ENCODE measurements around the gene GCH1. TPM values are rescaled to one million over a fixed set of nuclear protein-coding genes. Genes with fewer than 3 reads are reported as not detected.

GCH1 gene
- polyA plus RNA-seq, 1 experiment: 1.3 TPM

- POLR2A ChIA-PET: no interaction called here
- no peak for TF ChIP-seq CTCF (IDR thresholded peaks at IDR 0.05; ENCODE audit: insufficient read depth, low read depth, low read length)
Measured at GRCh38 chr14:54936816-54937215, 34.2 kb upstream of the GCH1 start.

GRCh38 chr14:54935958-54936357, 33.3 kb upstream of the GCH1 start:
- ChIA-PET CTCF (interaction anchor here (1.4 kb wide), 1 partner anchor 16 kb away, joined by 3 read pairs; no protein-coding TSS in a partner anchor), POLR2A (no interaction called here)
- Histone ChIP-seq H3K4me3 (ENCODE audit: low read depth, low read length) (no peak overlapping the region), H3K36me3 (ENCODE audit: control insufficient read depth, insufficient read depth, low read length) (no peaks in the 10 kb centered on the region), H3K27me3 (ENCODE audit: control insufficient read depth, insufficient read depth, low read length) (no peaks in the 10 kb centered on the region)
- no peak for DNase-seq (ENCODE audit: low read depth)
- no peak for TF ChIP-seq CTCF (IDR thresholded peaks at IDR 0.05; ENCODE audit: insufficient read depth, low read depth, low read length)

More at GRCh38 chr14:54936816-54937215, 34.2 kb upstream of the GCH1 start:
- H3K4me3 ChIP-seq (ENCODE audit: low read depth, low read length): no peak overlapping the region
- DNase-seq (ENCODE audit: low read depth): no peak
- no peaks in the 10 kb centered on the region for H3K27me3 ChIP-seq (ENCODE audit: control insufficient read depth, insufficient read depth, low read length)
- CTCF ChIA-PET: no interaction called here
- H3K36me3 ChIP-seq (ENCODE audit: control insufficient read depth, insufficient read depth, low read length): no peaks in the 10 kb centered on the region

GRCh38 chr14:54935100-54935499, 32.5 kb upstream of the GCH1 start:
- DNase-seq (ENCODE audit: low read depth): no peak
- POLR2A ChIA-PET: no interaction called here
- Histone ChIP-seq H3K4me3 (ENCODE audit: low read depth, low read length) (no peak overlapping the region), H3K36me3 (ENCODE audit: control insufficient read depth, insufficient read depth, low read length) (no peaks in the 10 kb centered on the region), H3K27me3 (ENCODE audit: control insufficient read depth, insufficient read depth, low read length) (no peaks in the 10 kb centered on the region)
- TF ChIP-seq CTCF (IDR thresholded peaks at IDR 0.05; ENCODE audit: insufficient read depth, low read depth, low read length): no peak
- CTCF ChIA-PET: interaction anchor here (1.4 kb wide), 1 partner anchor 15 kb away, joined by 3 read pairs; no protein-coding TSS in a partner anchor

GRCh38 chr14:54933006-54933405, 30.4 kb upstream of the GCH1 start:
- ChIA-PET POLR2A (no interaction called here), CTCF (no interaction called here)
- no peak for DNase-seq (ENCODE audit: low read depth)
- TF ChIP-seq CTCF (IDR thresholded peaks at IDR 0.05; ENCODE audit: insufficient read depth, low read depth, low read length): no peak
- Histone ChIP-seq H3K27me3 (ENCODE audit: control insufficient read depth, insufficient read depth, low read length) (no peaks in the 10 kb centered on the region), H3K4me3 (ENCODE audit: low read depth, low read length) (no peak overlapping the region), H3K36me3 (ENCODE audit: control insufficient read depth, insufficient read depth, low read length) (no peaks in the 10 kb centered on the region)

GRCh38 chr14:54931598-54932340, 29.1 kb upstream of the GCH1 start:
- no peak for TF ChIP-seq CTCF (IDR thresholded peaks at IDR 0.05; ENCODE audit: insufficient read depth, low read depth, low read length)
- CTCF ChIA-PET: no interaction called here
- POLR2A ChIA-PET: no interaction called here
- no peaks in the 10 kb centered on the region for H3K36me3 ChIP-seq (ENCODE audit: control insufficient read depth, insufficient read depth, low read length)
- H3K4me3 ChIP-seq (ENCODE audit: low read depth, low read length): no peak overlapping the region
- DNase-seq (ENCODE audit: low read depth): no peak
- no peaks in the 10 kb centered on the region for H3K27me3 ChIP-seq (ENCODE audit: control insufficient read depth, insufficient read depth, low read length)

All from BJ (cell line).